GM12801 (cell line): ENCODE data around the gene CSRP3.

ENCODE experiments used
- TF ChIP-seq, protein P1 (sequence below): IDR thresholded peaks from one replicate; pipeline ENCODE4 v1.5.1; 2011; ENCODE audit warnings: control low read depth; ENCODE audit not compliant: insufficient read length; ENCODE audit errors: extremely low read depth

Gene CSRP3

DNA sequence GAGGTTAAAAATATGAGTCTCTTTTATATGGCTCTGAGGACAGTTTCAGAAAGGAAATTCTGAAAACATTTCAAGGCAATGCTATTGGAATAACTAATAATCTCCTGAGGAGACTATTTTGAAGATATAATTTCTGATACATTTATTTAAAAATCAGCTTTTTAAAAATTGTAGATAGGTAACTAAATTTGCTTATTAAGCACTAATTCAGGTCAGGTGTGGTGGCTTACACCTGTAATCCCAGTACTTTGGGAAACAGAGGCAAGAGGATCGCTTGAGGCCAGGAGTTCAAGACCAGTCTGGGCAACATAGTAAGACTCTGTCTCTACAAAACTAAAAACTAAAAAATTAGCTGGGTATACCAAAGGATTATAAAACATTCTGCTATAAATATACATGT lies 67.8 kb downstream of the CSRP3 start:
- TF ChIP-seq, protein P1, sequence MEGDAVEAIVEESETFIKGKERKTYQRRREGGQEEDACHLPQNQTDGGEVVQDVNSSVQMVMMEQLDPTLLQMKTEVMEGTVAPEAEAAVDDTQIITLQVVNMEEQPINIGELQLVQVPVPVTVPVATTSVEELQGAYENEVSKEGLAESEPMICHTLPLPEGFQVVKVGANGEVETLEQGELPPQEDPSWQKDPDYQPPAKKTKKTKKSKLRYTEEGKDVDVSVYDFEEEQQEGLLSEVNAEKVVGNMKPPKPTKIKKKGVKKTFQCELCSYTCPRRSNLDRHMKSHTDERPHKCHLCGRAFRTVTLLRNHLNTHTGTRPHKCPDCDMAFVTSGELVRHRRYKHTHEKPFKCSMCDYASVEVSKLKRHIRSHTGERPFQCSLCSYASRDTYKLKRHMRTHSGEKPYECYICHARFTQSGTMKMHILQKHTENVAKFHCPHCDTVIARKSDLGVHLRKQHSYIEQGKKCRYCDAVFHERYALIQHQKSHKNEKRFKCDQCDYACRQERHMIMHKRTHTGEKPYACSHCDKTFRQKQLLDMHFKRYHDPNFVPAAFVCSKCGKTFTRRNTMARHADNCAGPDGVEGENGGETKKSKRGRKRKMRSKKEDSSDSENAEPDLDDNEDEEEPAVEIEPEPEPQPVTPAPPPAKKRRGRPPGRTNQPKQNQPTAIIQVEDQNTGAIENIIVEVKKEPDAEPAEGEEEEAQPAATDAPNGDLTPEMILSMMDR: no peak
